GM10847 (cell line): ENCODE measurements around the gene CPNE4.

ENCODE experiments used
- POLR2A ChIP-seq: IDR thresholded peaks from 2 replicates; pipeline ENCODE4 v1.6.1; 2011; ENCODE audit not compliant: insufficient read length; ENCODE audit errors: extremely low read depth

Gene CPNE4

GRCh38 chr3:131989318-131989717, 45.5 kb downstream of the CPNE4 start:
- no peak for TF ChIP-seq POLR2A

DNA sequence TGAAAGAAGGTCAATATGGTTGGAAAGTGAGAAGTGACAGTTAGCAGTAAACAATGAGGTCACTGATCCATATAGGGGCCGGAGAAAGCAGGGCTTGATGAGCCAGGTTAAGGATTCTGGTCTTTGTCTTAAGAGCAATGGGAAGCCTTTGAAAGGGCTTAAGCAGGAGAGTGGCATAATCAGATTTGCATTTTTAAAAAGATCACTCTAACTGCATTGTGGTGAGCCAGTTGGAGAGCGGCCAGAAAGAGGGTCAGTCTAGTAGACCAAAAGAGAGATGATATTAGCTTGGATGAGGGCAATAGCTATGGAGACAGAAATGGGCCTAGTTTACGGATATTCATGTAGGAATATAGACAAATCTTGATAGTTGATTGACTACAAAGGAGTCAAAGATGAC, 46.6 kb downstream of the CPNE4 start:
- TF ChIP-seq POLR2A = no peak

DNA sequence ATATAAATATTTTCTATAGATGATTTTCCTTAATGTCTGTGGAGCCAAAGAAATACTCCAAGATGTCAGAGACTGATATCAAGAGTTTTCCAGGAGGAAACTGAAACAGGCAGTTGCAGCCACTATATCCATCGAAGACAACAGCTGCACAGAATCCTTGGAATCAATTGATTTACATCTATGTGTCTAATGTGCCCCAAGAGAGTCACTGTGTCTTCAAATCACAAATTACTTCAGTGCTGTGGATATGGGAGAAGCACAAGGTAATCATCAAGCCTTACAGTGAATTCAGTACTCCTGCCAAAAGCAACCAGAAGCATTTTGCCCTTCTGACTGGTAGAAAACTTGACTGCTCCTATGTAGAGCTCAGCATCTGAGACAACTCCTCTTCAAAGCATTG, 51.1 kb downstream of the CPNE4 start:
- no peak for TF ChIP-seq POLR2A

DNA sequence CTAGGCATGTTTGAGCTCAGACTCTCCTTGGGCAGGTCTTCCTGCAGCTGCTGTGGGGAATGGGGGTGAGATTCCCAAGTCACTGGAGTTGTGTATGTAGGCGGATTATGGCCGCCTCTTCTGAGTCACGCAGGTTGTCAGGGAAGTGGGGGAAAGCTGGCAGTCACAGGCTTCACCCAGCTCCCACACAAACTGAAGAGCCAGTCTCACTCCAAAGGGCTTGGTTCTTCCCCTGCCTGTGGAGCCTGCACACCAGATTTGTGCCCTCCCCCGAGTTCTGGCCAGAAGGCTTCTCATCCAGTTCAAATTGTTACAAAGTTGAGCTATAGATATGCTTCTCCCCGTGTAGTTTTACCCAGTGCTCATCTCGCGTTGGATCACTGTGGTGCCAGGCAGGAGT, 53.5 kb downstream of the CPNE4 start:
- TF ChIP-seq POLR2A = no peak

GRCh38 chr3:131976448-131976847, 58.4 kb downstream of the CPNE4 start:
- TF ChIP-seq POLR2A = no peak

DNA sequence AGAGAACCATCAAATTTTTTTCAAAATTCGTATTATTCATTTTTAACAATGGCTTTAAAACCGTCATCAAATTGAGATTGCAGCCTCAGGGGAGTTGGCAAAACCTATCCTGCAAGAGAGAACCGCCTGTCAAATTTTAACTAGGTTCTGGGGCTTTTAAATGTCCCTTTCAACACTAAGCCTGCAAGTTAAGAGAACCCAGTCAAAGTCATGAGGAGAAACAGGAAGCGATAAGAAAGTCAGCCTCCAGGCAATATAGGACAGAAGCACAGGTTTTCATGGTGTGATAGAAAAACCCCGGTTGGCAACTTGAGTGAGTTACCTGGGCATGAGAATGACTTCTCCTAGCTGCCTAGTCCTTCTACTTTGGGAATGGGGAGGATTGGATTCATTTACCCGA, 59.8 kb downstream of the CPNE4 start:
- TF ChIP-seq POLR2A = no peak

DNA sequence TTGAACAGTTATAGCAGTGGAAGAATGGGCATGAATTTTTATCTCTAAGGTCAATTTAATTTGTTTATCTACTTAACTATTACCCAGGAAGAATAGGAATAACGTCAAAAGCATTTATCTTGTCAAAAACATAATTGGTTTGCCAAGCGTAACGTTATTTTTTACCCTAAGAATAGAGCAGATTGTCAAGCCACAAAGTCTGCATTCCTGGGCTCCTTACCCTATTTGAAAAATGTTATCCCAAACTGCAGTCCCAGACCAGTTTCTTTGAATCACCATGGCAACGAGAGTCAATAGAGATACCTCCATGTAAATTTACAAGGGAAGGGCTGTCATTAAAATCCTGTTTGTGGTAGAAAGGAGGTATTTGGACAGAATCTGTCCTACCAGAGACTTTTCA, 61.1 kb downstream of the CPNE4 start:
- no peak for TF ChIP-seq POLR2A

DNA sequence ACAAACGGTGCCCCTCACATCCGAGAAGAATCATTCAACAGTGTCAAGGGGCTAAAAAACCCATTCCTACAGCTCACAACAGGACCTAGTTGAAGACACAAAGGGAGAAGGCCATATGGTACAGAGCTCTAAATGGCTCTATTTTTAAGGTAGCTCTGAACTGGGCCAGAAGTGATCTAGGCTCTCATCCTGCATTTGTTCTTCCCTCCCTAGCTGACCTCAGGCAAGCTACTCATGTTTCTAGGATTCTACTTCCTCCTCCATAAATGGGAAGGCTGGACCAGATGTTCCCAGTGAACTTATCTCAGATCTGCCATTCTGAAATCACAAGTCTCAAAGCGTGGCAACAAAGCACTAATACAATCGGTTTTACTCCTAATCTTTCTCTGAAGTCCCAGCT, 62.3 kb downstream of the CPNE4 start:
- TF ChIP-seq POLR2A = no peak

DNA sequence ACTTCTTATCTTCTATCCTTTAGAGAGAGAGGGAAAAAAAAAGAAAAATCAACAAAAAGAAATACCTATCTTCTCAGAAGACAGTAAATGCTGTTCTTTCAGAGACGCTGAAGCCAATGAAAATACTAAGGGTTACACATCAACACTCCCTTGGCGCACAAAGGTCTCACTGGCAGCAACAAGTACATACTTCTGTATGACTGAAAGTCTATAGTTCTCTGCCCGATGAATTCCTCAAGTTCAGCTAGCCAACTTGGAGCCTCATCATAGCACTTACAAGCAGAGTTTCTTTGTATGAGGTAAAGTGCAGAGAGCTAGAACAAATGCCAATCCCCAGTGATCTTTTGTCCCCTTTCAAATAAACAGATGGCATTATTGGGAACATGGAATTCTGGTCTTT, 62.7 kb downstream of the CPNE4 start:
- TF ChIP-seq POLR2A = no peak

- TF ChIP-seq POLR2A = no peak
Observed at GRCh38 chr3:131962982-131963381, 71.8 kb downstream of the CPNE4 start.

DNA sequence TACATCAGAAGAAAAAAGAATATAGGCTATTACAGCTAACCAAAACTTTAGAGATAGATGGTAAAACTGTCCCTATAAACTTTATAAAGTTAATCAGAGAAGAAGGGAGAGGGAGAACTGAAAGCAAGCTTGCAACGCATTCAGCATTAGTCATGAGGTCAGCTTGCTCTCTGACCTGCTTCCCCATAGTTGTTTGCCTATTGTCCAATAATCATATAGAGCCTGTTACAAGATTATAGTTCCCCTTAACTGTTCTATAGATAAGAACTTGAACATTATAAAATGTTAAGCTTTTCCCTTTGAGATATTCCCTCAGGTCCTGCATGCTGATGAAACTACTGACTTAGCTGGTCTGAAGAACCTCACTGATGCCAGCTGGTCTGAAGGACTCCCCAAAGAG, 74.5 kb downstream of the CPNE4 start:
- TF ChIP-seq POLR2A = no peak

DNA sequence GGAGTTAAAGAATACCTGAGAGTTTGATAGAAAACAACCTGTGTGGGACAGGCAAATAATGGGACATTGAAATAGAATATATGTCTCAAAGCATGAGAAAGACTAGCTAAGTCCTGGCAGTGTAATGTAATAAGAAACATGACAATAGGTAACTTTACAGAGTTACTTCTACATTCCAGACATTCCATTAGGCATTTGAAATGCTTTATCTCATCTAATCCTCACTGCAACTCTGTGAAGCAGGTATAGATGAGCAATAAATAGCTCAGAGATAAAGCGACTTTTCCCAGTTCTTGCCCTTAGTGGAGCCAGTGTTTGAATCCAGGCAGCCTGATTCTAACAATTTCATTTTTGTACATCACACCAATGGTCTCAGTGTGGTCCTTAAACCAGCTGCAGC, 76.8 kb downstream of the CPNE4 start:
- no peak for TF ChIP-seq POLR2A

DNA sequence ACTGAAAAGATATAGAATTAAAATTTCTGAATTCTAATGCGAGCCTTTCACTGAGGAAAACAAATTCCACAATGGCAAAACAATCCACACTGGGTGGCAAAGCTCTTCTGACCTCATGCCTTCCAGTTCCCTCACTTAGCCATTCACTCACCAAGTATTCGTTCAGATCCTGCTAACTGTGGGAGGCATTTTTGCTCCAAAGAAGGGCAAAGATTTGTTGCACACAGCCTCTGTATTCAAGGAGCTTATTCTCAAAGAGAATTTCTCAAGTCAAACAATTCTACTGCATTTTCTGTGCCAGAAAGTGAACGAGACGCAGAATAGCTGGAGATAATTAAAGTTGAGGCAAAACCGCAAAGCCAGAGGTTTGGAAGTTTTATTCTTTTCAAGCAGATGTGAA, 77.3 kb downstream of the CPNE4 start:
- TF ChIP-seq POLR2A = no peak

DNA sequence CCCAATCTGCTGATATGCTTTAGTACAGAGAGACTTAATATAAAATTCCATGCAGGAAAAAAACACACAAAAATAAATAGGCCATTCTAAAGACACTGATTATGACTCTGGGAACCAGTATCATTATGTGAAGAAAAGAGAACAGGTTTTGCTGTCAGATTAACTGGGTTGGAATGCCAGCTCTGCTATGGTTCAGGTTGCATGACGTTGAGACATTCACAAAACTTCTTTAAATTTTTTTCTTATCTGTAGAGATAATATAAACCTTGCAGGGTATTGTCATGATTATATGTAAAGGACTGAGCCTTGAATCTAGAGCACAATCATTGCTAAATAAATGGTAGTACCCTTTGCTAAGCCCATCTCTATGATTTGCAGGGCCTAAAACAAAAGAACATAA, 86.0 kb downstream of the CPNE4 start:
- no peak for TF ChIP-seq POLR2A

DNA sequence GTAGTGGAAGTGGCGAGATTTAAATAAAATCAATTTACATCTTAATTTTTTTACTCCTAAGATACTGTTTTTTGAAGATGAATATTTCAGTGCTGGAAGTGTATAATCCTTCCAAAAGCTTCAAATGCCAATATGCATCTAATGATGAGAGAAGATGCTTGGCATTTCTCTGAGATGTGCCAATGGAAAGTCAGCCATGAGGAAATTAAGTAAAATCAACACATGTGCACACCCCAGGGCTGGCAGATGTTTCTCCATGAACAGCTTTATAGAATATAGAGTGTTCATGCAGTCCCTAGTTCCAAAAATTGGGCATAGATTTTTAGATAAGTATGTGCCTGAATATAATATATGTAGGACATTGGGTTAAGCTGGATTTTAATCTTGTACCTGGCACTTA, 90.1 kb downstream of the CPNE4 start:
- no peak for TF ChIP-seq POLR2A

DNA sequence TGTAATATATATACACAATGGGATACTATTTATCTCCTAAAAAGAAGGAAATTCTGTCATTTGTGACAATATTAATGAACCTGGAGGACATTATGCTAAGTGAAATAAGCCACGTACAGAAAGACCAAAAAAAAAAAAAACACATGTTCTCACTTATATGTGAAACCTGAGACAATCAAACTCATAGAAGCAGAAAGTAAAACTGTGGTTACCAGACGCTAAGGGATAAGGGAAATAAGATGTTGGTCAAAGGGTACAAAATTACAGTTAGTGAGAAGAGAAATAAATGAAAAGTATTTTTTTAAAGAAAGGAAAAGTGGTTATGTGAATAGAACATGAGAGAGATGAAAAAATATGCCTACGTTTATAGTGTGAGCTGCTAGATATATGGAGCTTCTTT, 101.1 kb downstream of the CPNE4 start:
- TF ChIP-seq POLR2A = no peak

GRCh38 chr3:131928593-131928992, 106.2 kb downstream of the CPNE4 start:
- no peak for TF ChIP-seq POLR2A

DNA sequence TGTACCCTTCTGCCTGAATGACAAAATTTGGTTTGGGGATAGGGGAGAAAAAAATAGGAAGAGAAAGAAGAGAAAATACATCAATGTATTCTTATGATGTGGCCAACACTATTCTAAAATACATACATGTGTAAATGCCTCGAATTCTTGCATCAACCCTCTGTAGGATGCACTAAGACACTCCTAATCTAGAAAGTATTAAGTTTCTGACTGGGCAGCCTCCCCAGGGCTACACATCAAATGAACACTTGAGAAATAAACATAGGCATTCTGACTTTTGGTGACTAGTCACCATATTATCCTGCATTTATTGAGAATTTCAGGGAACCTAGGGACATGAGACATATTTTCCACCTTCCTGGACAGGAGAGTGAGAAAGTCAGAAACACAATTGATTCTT, 109.2 kb downstream of the CPNE4 start:
- TF ChIP-seq POLR2A = no peak
